Thyroid gland (tissue), 4 donors: ENCODE data around the gene PKD1L1. TPM values are rescaled to one million over a fixed set of nuclear protein-coding genes. Genes with fewer than 3 reads are reported as not detected.
A peak's percentile ranks its signal among the peaks of the same experiment; 100 is the strongest.

ENCODE experiments used
- DNase-seq, 2 donors: peaks; one replicate each; pipeline ENCODE4 v3.0.0-alpha.2; 2019
- H3K27ac ChIP-seq, 3 donors: fragments of 200-600 bp; sonication (generic); 1 replicate in 2 of 3; 2 replicates in 1 of 3; pipeline ENCODE4 v1.5.1; 2016 to 2019; ENCODE audit warnings: mild to moderate bottlenecking in 1 of 3, moderate library complexity in 1 of 3
- H3K27me3 ChIP-seq: fragments of 200-600 bp; sonication (generic); one replicate; pipeline ENCODE4 v1.5.1; 2019
- H3K36me3 ChIP-seq, 2 donors: fragments of 200-600 bp; sonication (generic); one replicate each; pipeline ENCODE4 v1.5.1; 2016 to 2019
- H3K4me1 ChIP-seq, 2 donors: fragments of 200-600 bp; sonication (generic); one replicate each; pipeline ENCODE4 v1.5.1; 2017 to 2019
- H3K4me3 ChIP-seq, 3 donors: fragments of 200-600 bp; sonication (generic); replicated peaks in 1 of 3; 1 replicate in 2 of 3; 2 replicates in 1 of 3; pipeline ENCODE4 v1.5.1; 2016; ENCODE audit warnings: mild to moderate bottlenecking in 1 of 3
- H3K9me3 ChIP-seq: fragments of 200-600 bp; sonication (generic); one replicate; pipeline ENCODE4 v1.5.1; 2017
- POLR2A ChIP-seq, 2 donors: fragments of 450-650 bp; IDR thresholded peaks; one replicate each; pipeline ENCODE4 v1.6.1; 2017; ENCODE audit warnings: antibody characterized with exemption in 2 of 2, mild to moderate bottlenecking in 2 of 2, moderate library complexity in 1 of 2
- WGBS, 2 donors: methylation state at CpG; one replicate each; pipeline ENCODE4 v1.1.5; 2017; 5-methylcytosine and 5-hydroxymethylcytosine counted together
- intact Hi-C: fragments of 100-400 bp; cut with DNase I; formaldehyde crosslinking; loops from one replicate; pipeline ENCODE4 v1.15.1; 2023
- total RNA-seq, 4 donors: library from RNA; depleted of rRNA; stranded (reverse); fragments of >200 nt; gene quantifications; one replicate each; pipeline ENCODE4 v1.2.3, GENCODE V29; 2016
- TF ChIP-seq, protein P1 (sequence below), 6 experiments: fragments of 200-600 bp in 3 of 6; fragments of 450-650 bp in 3 of 6; sonication (generic) in 3 of 6; IDR thresholded peaks; one replicate each; pipeline ENCODE4 v1.5.1; 2016 to 2019; ENCODE audit warnings: antibody characterized with exemption in 6 of 6, mild to moderate bottlenecking in 2 of 6, inconsistent platforms in 1 of 6, moderate library complexity in 1 of 6

PKD1L1 gene, protein sequence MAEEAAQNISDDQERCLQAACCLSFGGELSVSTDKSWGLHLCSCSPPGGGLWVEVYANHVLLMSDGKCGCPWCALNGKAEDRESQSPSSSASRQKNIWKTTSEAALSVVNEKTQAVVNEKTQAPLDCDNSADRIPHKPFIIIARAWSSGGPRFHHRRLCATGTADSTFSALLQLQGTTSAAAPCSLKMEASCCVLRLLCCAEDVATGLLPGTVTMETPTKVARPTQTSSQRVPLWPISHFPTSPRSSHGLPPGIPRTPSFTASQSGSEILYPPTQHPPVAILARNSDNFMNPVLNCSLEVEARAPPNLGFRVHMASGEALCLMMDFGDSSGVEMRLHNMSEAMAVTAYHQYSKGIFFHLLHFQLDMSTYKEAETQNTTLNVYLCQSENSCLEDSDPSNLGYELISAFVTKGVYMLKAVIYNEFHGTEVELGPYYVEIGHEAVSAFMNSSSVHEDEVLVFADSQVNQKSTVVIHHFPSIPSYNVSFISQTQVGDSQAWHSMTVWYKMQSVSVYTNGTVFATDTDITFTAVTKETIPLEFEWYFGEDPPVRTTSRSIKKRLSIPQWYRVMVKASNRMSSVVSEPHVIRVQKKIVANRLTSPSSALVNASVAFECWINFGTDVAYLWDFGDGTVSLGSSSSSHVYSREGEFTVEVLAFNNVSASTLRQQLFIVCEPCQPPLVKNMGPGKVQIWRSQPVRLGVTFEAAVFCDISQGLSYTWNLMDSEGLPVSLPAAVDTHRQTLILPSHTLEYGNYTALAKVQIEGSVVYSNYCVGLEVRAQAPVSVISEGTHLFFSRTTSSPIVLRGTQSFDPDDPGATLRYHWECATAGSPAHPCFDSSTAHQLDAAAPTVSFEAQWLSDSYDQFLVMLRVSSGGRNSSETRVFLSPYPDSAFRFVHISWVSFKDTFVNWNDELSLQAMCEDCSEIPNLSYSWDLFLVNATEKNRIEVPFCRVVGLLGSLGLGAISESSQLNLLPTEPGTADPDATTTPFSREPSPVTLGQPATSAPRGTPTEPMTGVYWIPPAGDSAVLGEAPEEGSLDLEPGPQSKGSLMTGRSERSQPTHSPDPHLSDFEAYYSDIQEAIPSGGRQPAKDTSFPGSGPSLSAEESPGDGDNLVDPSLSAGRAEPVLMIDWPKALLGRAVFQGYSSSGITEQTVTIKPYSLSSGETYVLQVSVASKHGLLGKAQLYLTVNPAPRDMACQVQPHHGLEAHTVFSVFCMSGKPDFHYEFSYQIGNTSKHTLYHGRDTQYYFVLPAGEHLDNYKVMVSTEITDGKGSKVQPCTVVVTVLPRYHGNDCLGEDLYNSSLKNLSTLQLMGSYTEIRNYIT (N-terminal part only)
- total RNA-seq = under 1 TPM; under 0.01 to 0.17 (median 0.14) TPM

- intact Hi-C loops = no loop called here
- Histone ChIP-seq H3K36me3 (no peaks in the 10 kb centered on the region), H3K27ac (peak within 1 kb of the TSS in 2 of 3 donors; percentile 1 to 53), H3K27me3 (no peaks in the 10 kb centered on the region), H3K4me3 (no peak within 1 kb of the TSS), H3K4me1 (no peaks in the 10 kb centered on the region), H3K9me3 (no peaks in the 10 kb centered on the region)
- 77 to 85% methylated on average over 7 of the region's 7 CpGs for WGBS, 2 donors
- no peak for TF ChIP-seq POLR2A (IDR thresholded peaks at IDR 0.05)
- TF ChIP-seq, protein P1, sequence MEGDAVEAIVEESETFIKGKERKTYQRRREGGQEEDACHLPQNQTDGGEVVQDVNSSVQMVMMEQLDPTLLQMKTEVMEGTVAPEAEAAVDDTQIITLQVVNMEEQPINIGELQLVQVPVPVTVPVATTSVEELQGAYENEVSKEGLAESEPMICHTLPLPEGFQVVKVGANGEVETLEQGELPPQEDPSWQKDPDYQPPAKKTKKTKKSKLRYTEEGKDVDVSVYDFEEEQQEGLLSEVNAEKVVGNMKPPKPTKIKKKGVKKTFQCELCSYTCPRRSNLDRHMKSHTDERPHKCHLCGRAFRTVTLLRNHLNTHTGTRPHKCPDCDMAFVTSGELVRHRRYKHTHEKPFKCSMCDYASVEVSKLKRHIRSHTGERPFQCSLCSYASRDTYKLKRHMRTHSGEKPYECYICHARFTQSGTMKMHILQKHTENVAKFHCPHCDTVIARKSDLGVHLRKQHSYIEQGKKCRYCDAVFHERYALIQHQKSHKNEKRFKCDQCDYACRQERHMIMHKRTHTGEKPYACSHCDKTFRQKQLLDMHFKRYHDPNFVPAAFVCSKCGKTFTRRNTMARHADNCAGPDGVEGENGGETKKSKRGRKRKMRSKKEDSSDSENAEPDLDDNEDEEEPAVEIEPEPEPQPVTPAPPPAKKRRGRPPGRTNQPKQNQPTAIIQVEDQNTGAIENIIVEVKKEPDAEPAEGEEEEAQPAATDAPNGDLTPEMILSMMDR (IDR thresholded peaks at IDR 0.05) = no peak
- no peak for DNase-seq
Observed at GRCh38 chr7:47948141-47948790, at the start of gene PKD1L1. PKD1L1 (minus strand) TSS chr7:47948466; CDS start chr7:47948440, 26 bp downstream.

GRCh38 chr7:47992446-47992845, 44.2 kb upstream of the PKD1L1 start:
- Histone ChIP-seq H3K36me3 (no peaks in the 10 kb centered on the region), H3K4me1 (no peaks in the 10 kb centered on the region), H3K4me3 (no peak overlapping the region), H3K27me3 (no peaks in the 10 kb centered on the region), H3K9me3 (no peaks in the 10 kb centered on the region), H3K27ac (no peak overlapping the region)
- intact Hi-C loops = loop anchor here (5.0 kb wide), 1 partner anchor 120 kb away; no protein-coding TSS in a partner anchor
- no peak for TF ChIP-seq POLR2A (IDR thresholded peaks at IDR 0.05)
- TF ChIP-seq, protein P1 (IDR thresholded peaks at IDR 0.05) = no peak
- WGBS, 2 donors = 82 to 87% methylated on average over 3 of the region's 3 CpGs
- no peak for DNase-seq

DNA sequence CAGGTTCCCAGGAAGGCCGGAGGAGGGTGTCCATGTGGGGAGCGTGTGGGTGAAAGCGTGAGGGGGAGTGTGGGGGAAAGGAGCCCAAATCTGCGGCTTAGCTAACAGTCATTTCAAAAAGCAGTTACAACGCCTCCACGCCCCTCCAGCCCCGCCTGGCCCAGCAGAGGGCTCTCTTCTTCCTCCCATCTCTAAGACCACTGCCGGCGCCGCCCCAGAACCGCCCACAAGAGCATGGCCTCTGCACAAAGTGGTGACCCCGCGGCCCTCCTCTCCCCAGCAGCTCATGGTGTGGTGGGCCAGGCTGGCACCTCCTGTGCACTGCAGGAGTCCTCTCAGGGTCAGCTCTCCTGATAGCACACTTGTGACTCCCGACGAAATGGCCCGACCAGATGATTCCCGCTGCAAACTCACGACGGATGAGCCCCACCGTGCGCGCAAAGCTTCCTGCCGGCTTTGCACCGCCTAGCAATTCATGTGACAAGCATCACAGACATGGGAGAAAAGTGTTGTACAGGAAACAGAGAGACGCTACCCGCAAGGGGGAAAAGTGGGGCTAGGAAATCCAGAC, 43.6 kb upstream of the PKD1L1 start:
- 5 to 6% methylated on average over 21 to 26 of the region's 26 CpGs for WGBS, 2 donors
- Histone ChIP-seq H3K27ac (no peak overlapping the region), H3K9me3 (no peaks in the 10 kb centered on the region), H3K36me3 (no peaks in the 10 kb centered on the region), H3K4me3 (peak overlapping the region in 1 of 3 donors; percentile 37), H3K4me1 (no peaks in the 10 kb centered on the region), H3K27me3 (no peaks in the 10 kb centered on the region)
- TF ChIP-seq, protein P1 (IDR thresholded peaks at IDR 0.05) = peak; percentile 13 to 59 (median 40)
- no peak for TF ChIP-seq POLR2A (IDR thresholded peaks at IDR 0.05)
- DNase-seq = peak; percentile 80
- intact Hi-C loops = loop anchor here (5.0 kb wide), 1 partner anchor 120 kb away; no protein-coding TSS in a partner anchor

DNA sequence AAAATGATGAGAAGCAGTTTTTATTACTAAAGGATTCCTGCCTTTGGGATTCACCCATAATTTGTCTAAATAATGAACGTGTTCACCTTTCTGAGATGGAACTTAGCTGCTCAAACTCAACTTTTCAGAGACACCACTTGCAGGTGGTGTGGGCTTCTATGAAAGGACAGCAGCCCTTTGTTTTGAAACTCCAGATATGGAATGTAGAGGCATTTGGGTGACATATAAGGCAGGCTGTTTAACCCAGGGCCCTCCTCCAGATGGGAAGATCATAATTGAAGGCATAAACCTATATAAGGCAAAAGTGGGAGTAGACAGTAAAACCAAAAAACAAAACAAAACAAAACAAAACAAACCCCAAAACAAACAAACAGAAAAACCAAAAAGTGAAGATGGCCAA, 43.0 kb upstream of the PKD1L1 start:
- H3K36me3 ChIP-seq = no peaks in the 10 kb centered on the region
- H3K4me1 ChIP-seq = no peaks in the 10 kb centered on the region
- no peak overlapping the region for H3K27ac ChIP-seq
- WGBS, 2 donors = 93% methylated on average over 1 of the region's 1 CpG
- H3K9me3 ChIP-seq = no peaks in the 10 kb centered on the region
- TF ChIP-seq, protein P1 (IDR thresholded peaks at IDR 0.05) = no peak
- no peak for TF ChIP-seq POLR2A (IDR thresholded peaks at IDR 0.05)
- intact Hi-C loops = loop anchor here (5.0 kb wide), 1 partner anchor 121 kb away; no protein-coding TSS in a partner anchor
- no peak overlapping the region for H3K4me3 ChIP-seq
- H3K27me3 ChIP-seq = no peaks in the 10 kb centered on the region
- DNase-seq = no peak
